GM15510 (cell line): ENCODE measurements around the gene MLF1.

Experiments used
- POLR2A ChIP-seq: IDR thresholded peaks from 3 replicates; pipeline ENCODE4 v1.6.1; 2011; ENCODE audit warnings: borderline replicate concordance; ENCODE audit not compliant: insufficient read length; ENCODE audit errors: extremely low read depth

MLF1 gene

GRCh38 chr3:158649791-158650190 lies 78.8 kb downstream of the MLF1 start:
- no peak for TF ChIP-seq POLR2A

- no peak for TF ChIP-seq POLR2A
Measured at GRCh38 chr3:158651192-158651591, 80.2 kb downstream of the MLF1 start.

GRCh38 chr3:158652463-158652862 lies 81.5 kb downstream of the MLF1 start:
- no peak for TF ChIP-seq POLR2A
